ENCODE data around the gene THOP1.

DNA sequence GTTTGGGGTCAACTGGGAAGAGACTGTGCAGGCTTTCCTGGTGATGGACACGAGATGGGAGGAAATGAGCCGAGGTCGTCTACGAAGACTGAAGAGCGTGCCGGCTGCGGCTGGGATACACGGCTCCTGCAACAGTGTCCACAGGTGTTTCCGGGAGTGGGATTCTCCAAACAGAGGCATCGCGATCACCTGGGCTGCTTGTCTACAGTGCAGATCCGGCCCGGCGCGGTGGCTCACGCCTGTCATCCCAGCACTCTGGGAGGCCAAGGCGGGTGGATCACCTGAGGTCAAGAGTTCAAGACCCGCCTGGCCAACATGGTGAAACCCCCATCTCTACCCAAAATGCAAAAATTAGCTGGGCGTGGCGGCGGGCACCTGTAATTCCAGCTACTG lies 33.9 kb upstream of the THOP1 start:
- TF ChIP-seq, protein P1, sequence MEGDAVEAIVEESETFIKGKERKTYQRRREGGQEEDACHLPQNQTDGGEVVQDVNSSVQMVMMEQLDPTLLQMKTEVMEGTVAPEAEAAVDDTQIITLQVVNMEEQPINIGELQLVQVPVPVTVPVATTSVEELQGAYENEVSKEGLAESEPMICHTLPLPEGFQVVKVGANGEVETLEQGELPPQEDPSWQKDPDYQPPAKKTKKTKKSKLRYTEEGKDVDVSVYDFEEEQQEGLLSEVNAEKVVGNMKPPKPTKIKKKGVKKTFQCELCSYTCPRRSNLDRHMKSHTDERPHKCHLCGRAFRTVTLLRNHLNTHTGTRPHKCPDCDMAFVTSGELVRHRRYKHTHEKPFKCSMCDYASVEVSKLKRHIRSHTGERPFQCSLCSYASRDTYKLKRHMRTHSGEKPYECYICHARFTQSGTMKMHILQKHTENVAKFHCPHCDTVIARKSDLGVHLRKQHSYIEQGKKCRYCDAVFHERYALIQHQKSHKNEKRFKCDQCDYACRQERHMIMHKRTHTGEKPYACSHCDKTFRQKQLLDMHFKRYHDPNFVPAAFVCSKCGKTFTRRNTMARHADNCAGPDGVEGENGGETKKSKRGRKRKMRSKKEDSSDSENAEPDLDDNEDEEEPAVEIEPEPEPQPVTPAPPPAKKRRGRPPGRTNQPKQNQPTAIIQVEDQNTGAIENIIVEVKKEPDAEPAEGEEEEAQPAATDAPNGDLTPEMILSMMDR (IDR thresholded peaks at IDR 0.05) = no peak
- TF ChIP-seq POLR2A (IDR thresholded peaks at IDR 0.05) = no peak

Measured in esophagus squamous epithelium (tissue), 4 donors.